Measurements from ENCODE around the gene IQGAP2.
"Not testable (repeated sequence)": the region's sequence is repeated elsewhere in the genome, so short reads cannot be mapped to it uniquely, and the experiment has no call there.

IQGAP2 gene

DNA sequence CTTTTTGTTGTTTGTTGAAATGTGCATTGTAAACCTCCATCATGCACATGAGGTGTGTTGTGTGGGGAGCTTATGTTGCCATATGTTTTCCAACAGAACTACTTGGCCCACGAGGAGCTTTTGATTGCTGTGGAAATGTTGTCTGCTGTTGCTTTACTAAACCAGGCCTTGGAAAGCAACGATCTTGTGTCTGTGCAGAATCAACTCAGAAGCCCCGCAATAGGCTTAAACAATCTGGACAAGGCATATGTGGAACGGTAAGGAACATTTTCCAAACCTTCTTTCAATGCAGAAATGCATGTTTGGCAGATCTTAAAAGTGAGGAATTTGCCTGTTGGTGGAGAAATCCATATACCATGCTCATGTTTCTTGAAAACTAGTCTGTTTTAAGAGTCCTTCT, 197.6 kb downstream of the IQGAP2 start:
- DNase-seq (ENCODE audit: low read depth in 2 of 3, low spot score in 1 of 3): no peak

DNA sequence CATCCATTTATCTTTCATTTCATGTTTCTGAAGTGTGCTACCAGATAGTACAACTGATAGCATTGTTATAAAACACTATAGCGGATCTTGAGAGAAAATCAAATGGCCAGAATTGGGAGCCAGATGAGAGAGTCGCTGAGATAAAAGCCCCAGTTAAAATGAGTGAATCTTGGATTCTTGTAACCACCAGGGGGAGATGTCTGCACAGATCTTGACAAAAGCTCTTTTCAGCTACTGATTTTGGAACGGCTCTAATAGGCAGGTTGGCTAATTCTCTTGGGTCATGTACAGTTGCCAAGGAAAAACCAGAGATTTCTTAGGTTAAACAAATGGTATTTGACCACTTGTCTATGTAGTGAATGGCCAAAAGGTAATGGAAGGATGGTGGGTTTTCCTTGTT, 198.4 kb downstream of the IQGAP2 start:
- DNase-seq (ENCODE audit: low read depth in 2 of 3, low spot score in 1 of 3): peak in 1 of 3 donors; percentile 27

DNA sequence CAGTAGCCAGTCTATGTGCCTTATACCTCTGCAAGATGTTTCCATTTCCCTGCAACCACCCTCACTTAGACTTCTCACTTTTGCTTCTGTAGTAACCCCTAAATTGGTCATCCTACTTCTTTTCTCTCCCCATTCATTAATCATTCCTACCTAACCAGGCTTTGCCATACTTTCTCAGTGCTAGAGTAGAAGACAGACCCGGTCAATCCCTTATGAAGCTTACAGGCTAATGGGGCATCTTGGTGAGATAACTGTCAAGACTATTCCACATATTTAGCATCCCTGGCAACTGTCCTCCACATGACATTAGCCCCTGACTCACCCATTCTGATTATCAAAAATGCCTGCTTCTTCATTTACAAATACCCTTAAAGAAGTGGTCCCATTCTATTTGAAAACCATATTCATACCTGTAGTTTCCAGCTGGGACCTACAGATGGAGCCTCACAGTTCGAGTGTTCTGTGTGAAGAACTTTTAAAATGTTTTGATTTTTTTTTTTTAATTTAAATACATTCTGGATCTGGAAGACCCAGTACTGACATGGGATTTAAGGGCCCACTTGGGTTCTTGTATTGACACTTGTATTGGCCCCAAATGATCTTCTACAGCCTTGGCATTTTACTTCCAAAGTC, 199.1 kb downstream of the IQGAP2 start:
- no peak for DNase-seq (ENCODE audit: low read depth in 2 of 3, low spot score in 1 of 3)

DNA sequence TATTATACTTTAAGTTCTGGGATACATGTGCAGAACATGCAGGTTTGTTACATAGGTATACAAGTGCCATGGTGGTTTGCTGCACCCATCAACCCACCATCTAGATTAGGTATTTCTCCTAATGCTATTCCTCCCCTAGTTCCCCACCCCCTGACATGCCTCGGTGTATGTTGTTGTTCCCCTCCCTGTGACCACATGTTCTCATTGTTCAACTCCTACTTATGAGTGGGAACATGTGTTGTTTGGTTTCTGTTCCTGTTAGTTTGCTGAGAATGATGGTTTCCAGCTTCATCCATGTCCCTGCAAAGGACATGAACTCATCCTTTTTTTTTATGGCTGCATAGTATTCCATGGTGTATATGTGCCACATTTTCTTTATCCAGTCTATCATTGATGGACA, 200.9 kb downstream of the IQGAP2 start:
- DNase-seq (ENCODE audit: low read depth in 2 of 3, low spot score in 1 of 3): not testable (repeated sequence)

DNA sequence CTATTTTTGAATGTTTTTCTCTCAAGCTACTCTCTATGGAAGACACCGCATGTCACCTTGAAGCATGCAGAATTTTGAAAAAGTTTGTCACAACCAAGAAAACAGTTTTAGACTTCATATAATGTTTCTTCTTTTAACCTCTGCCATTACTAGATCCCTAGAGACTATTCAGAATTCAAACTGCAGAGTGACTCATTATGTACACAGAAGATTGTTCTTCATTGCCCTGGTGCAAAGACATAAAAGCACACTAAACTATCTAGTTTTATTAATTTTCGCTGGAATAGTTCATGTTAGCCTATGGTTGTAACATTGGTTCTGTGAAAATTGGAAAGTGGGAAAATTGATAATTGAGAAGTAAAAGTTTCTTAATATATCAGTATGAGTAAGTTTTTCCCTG, 201.8 kb downstream of the IQGAP2 start:
- DNase-seq (ENCODE audit: low read depth in 2 of 3, low spot score in 1 of 3): no peak

DNA sequence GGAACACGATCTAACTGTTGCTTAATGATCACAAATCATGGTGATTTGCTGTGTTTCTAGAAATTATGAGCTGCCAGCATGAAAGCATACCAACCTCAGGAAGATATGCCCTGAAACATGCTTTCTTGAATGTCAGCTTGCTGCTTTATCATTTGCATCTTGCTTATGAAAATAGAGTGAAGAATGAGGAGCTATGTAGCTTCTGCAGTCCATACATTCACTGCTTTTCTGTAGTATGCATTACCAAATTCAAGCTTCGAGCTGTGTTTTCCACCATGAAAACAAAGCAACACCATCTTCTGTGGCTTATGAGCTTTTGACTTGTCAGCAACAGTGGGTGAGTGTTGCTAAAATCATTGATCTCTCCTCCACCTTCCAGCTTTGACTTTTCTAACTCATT, 203.6 kb downstream of the IQGAP2 start:
- DNase-seq (ENCODE audit: low read depth in 2 of 3, low spot score in 1 of 3): no peak

DNA sequence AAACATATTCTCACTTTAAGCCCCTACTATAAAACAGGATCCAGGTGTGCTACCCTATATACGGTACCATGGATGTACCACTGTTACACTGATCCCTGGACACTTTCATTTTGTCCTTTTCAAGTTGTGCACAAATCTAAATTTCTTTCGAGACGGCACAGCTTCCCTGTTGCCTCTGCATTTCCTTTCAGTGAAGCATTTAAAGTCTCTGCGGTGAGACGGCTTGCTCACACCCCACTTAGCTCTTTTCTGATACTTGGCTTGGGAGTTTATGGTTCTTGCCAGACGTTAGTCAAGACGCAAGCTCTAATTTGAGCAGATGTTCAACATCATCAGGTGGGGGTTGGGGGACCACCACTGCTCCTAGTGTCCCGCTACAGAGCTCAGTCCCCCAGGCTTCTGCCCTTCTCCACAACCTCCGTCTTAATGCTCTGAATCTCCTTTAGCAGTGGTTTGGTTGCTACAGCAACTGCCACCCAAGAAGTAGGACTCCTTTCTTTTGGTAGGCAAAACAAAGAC, 204.3 kb downstream of the IQGAP2 start:
- DNase-seq (ENCODE audit: low read depth in 2 of 3, low spot score in 1 of 3): no peak

DNA sequence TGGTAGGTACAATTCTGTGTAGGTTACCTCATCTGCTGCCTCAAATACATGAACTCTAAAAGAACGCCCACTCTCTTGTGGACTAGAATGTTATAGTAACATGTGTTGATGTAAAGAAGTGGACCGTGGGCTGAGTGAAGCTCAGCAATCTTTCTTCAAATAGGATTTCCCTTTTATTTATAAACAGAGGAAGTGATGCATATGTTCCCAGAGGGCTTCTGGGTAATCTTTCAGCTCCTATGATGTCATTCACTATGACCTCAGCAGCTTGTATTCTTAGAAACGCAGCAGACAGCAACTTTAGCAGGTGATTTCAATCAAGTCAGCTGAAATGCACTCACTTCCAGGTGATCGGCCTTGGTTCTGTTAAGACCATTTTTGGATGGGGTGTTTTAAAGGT, 205.7 kb downstream of the IQGAP2 start:
- no peak for DNase-seq (ENCODE audit: low read depth in 2 of 3, low spot score in 1 of 3)

DNA sequence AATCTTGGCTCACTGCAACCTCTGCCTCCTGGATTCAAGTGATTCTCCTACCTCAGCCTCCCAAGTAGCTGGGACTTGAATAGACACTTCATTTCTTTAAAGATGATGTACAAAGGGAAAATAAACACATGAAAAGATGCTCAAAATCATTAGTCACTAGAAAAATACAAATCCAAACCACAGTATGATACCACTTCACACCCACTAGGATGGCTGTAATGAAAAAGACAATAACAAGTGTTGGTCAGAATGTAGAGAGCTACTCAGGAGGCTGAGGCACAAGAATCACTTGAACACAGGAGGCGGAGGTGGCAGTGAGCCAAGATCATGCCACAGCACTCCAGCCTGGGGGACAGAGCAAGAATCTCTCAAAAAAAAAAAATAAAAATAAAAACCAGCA, 207.1 kb downstream of the IQGAP2 start:
- no peak for DNase-seq (ENCODE audit: low read depth in 2 of 3, low spot score in 1 of 3)

DNA sequence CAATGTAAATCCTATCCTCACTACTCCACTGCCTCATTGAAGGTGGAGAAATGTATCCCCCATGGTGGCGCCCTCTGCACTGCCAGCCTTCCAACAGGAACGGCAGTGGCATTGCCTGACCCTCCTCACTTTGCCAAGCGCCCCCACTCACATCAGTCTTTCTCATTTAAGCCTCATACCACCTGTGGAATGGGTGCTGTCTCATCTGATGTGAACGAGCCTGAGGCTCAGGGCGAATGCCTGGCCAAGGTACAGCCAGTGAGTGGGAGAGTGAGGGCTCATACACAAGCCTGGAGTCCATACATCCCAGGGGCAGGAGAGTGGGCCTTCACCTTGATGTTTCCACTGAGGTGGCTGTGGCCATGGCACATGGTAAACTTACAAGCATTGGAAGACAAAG, 209.9 kb downstream of the IQGAP2 start:
- no peak for DNase-seq (ENCODE audit: low read depth in 2 of 3, low spot score in 1 of 3)

DNA sequence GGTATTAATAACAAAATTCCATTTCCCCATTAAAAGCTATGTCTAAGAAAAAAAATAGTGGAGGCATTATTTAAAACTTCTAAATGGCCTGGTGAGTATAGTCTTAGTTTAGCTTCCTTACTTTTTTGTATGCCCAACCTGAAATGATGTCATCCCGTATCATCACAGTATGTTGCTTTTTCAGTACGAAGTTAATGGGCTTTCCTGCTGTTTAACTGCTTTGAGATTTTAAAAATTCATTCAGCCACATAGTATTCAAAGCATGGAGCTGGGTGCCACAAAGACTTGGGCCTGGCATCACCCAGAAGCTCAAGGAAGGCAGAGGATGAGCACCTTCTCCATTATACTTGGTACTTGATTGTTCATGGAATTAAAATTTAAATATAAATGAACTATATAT, 212.7 kb downstream of the IQGAP2 start:
- DNase-seq (ENCODE audit: low read depth in 2 of 3, low spot score in 1 of 3): no peak

DNA sequence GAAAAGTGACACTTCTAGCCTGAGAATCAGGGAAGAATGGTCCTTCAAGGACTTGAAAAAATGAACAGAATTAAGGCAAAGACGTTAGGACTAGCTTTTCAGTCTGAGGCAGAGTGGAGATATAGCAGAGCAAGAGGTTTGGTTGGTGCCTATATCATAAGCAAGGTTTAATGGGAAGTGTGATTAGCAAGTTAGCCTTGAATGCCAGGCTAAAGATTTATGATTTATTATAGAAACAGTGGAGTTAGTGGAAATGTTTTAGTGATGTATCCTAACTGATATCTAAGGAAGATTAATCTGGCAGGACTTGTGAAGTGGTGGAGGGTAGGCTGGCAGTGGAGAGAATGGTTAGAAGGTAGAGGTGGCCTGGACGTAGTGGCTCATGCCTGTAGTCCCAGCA, 213.1 kb downstream of the IQGAP2 start:
- DNase-seq (ENCODE audit: low read depth in 2 of 3, low spot score in 1 of 3): no peak

DNA sequence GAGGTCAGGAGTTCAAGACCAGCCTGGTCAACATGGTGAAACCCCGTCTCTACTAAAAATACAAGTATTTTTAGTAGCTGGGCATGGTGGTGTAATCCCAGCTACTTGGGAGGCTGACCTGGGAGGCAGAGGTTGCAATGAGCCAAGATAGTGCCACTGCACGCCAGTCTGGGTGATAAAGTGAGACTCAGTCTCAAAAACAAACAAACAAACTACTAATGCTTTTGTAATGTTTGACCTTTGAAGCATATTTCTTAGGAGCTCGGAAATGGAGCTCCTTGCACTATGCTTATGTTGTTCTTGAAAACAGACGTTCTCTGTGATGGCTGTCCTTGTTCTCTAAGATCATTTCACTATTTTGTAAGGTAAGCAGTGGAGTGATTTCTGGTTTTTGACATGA, 214.1 kb downstream of the IQGAP2 start:
- no peak for DNase-seq (ENCODE audit: low read depth in 2 of 3, low spot score in 1 of 3)

DNA sequence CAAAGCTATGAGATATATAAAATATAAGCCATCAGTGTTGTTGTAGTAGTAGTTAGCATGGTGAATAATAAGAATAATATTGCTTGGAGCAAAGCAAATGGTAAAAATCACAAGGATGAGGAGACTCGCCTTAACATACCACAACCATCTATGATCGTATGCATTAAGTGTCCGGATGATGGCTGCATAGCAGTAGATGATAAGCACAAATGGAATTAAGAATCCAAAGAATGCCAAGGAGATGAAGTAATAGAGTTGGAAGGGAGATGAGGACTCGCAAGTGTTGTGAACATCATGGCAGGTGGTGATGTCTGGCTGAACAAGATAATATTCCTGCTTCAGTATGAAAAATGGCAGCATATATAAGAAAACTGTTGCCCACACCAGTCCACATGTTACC, 214.6 kb downstream of the IQGAP2 start:
- no peak for DNase-seq (ENCODE audit: low read depth in 2 of 3, low spot score in 1 of 3)

DNA sequence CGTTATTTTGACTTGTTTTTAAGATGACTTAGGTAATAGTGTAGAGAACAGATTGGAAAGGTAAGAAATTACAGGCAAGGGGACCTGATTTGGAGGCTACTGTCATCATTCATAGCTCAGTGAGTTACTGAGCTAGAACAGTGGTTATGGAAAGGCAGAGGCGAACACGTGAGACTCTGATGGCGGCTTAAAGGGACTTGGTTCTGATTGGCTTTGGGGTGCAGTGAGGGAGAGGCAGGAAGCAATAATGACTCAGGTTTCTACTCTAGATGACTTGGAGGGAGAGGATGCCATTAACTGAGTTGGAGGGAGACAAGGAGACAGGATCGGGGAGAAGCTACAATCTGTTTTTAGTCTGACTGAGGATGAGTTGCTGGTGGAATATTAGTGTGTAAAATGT, 217.1 kb downstream of the IQGAP2 start:
- DNase-seq (ENCODE audit: low read depth in 2 of 3, low spot score in 1 of 3): no peak

DNA sequence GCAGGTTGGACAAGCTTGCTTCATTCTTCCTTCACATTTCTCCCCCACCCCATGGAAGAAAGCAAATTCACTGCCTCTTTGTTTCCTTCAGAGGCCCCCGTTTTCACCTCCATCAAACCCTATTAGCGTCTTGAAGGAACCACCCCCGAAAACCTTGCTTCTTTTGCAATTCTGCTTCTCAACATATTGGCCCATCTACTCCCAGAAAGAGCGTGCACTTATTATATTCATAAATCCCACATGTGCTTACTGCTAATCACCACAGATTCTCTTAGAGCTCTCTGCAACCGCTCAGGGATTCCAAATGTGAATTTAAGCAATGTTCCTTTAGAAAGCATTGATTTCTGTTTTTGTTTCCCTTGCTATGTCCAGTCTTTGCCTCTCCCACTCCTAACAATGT, 219.0 kb downstream of the IQGAP2 start:
- no peak for DNase-seq (ENCODE audit: low read depth in 2 of 3, low spot score in 1 of 3)

DNA sequence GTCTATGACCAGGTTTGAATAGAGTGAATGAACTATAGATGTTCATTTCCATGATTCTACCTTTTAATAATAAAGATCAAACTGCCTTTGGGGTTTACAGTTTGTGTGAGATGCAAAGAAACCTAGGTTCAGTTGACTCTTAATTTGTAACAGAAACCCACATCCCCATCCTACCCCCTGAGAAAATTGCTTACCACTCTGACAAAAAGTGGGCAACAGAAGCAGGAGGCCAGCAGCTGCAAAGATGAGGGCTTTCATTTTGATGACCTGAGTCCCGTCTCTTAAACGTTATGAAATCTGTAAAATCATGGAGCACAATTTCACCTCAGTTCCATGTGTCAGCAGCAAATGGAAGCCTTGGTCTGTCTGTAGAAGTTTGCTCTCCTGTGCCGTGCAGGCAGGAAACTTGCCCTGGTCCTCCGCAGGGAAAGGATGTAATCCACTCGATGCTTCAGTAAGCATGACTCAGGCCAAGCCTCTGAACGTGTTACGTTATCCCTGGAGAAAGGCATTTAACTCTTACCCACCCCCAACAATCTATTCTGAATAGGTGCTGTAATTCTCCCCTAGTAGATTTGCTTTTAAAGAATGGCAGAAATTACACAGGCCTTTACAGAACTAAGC, 220.0 kb downstream of the IQGAP2 start, which contains the start of gene F2RL2:
TSS of gene F2RL2 (minus strand) at position 431 of the 624 bp plus-strand sequence. CDS start at position 258, 173 bp downstream.
- DNase-seq (ENCODE audit: low read depth in 2 of 3, low spot score in 1 of 3): no peak

DNA sequence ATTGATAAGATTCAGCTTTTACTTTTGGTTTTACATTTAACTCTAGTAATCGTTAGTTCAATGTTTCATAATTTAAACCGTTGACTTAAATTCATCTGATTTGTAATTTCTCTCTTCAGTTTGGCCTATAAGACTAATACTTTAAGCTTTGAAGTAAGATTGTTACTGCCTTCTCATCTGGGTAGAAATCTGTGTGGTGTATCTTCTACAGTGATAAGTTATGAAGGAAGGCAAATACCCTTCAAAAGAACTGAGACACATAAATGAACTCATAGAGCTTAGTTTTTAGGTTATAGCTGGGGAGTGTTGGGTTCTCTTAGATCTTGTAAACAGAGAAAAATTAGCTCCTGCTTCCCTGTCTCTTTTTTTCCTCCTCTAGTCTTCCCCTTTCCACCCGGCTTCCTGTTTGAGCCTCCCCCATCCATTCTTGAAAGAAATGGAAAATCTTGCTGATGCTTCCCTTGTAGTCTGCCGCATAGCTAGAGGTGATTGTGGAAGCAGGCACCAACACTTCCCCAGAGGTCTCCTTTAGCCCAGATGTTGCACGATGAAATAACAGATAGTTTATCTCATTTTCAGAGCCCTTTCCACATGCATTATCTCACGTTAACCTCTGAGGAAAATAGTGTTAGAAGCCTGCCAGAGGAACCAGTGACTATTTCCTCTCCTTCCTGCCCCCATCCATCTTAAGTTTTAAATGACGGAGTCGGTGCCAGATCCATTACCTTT, 222.2 kb downstream of the IQGAP2 start:
- no peak for DNase-seq (ENCODE audit: low read depth in 2 of 3, low spot score in 1 of 3)

DNA sequence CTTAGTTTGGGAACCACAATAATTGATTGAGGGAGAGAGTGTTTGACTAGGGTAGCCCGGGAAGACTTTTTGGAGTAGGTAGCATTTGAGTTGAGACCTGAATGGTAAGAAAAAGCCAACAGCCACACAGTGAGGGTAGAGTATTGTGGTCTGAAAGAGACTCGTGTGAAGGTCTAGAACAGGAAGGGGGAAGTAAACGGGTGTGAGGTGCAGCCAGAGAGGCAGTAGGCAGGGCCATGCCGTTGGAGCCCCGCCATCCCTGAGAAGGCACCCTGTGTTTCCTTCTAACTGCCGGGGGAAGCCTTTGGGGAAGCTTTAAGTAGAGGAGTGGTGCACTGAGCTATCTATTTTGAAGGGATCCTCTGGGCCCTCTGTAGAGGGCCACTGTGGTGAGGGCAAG, 223.7 kb downstream of the IQGAP2 start:
- no peak for DNase-seq (ENCODE audit: low read depth in 2 of 3, low spot score in 1 of 3)

DNA sequence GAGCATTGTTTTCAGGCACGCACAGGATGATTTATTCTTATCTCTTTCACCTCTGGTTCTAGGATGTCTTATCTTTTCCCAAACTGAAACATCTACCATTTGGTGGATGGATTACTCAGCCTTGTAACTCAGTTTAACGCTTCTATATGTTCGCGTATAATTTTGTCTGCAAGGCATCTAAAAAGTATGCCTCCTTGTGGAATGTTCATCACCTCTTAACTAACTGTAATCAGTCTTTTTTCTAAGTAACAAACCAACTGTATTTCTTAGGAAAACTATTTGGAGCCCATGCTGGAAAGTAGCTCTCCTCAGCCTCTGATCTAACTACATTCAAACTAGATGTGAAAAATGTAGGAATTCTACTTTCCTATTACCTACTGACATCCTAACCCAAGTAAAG, 231.6 kb downstream of the IQGAP2 start:
- no peak for DNase-seq (ENCODE audit: low read depth in 2 of 3, low spot score in 1 of 3)

DNA sequence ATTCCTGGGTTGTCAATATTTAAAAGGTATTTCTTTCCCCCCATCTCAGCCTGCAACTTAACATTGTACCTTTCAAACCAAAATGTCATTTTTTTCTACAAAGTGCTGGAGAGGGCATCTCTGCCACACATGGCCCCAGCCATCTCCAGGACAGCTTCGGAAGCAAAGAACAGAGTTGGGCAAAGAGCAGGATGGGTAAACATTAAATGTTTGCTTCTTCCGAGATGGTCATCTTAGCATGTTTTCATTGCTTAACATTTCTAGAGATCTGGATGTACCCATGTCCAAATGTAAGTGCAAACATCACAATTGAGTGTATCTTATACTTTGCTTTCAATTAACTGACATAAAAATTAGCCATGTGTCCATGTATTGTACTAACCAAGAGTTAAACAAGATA, 234.4 kb downstream of the IQGAP2 start:
- no peak for DNase-seq (ENCODE audit: low read depth in 2 of 3, low spot score in 1 of 3)

DNA sequence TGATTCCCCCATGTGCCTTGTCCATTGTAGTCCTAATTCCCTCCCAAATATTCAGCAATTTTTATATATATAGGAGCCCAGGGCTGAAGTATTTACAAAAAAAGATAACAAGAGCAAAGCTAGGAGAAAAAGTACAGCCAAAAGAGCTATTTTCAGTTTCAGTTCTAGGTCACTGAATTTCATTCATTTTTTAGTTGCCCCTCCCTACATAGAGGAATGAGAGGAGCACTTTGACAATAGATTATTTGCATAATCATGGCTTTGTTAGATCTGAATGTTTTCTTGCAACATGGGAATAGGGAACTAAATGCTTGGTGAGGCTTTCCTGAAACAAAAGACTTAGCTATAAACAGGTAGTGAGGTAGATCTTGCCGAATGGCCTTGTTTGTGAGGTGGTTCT, 235.4 kb downstream of the IQGAP2 start:
- no peak for DNase-seq (ENCODE audit: low read depth in 2 of 3, low spot score in 1 of 3)

Data from stimulated activated CD4-positive, alpha-beta T cell treated with anti-CD3 and anti-CD28 coated beads, Interleukin-12 subunit alpha, Interleukin-12 subunit beta, amount 100 ng/mL, for 48 hours (primary cell).